Stimulated activated memory B cell treated with anti-CD40 and anti-IgM and Interleukin-4, amounts not matched to agents 10 μg/mL and 1 μg/mL and 100 μg/mL, for 72 hours (primary cell): Measurements from ENCODE around the gene DGKH.

Source experiments
- ATAC-seq: fragments of 150-1000 bp; cut with Tn5 transposase; 2 replicates; pipeline ENCODE4 v1.10.0; 2021
- H3K27ac Mint-ChIP-seq: one replicate; pipeline ENCODE4 v1.8.0; 2022; ENCODE audit warnings: mild to moderate bottlenecking, mixed read lengths
- H3K27me3 Mint-ChIP-seq: one replicate; pipeline ENCODE4 v1.8.0; 2022; ENCODE audit warnings: mixed read lengths
- H3K36me3 Mint-ChIP-seq: one replicate; pipeline ENCODE4 v1.8.0; 2022; ENCODE audit warnings: mixed read lengths
- H3K4me1 Mint-ChIP-seq: one replicate; pipeline ENCODE4 v1.8.0; 2022; ENCODE audit warnings: mixed read lengths
- H3K4me3 Mint-ChIP-seq: one replicate; pipeline ENCODE4 v1.8.0; 2022; ENCODE audit warnings: mild to moderate bottlenecking, moderate library complexity, mixed read lengths
- H3K9me3 Mint-ChIP-seq: one replicate; pipeline ENCODE4 v1.8.0; 2022; ENCODE audit warnings: mixed read lengths

Gene DGKH, protein sequence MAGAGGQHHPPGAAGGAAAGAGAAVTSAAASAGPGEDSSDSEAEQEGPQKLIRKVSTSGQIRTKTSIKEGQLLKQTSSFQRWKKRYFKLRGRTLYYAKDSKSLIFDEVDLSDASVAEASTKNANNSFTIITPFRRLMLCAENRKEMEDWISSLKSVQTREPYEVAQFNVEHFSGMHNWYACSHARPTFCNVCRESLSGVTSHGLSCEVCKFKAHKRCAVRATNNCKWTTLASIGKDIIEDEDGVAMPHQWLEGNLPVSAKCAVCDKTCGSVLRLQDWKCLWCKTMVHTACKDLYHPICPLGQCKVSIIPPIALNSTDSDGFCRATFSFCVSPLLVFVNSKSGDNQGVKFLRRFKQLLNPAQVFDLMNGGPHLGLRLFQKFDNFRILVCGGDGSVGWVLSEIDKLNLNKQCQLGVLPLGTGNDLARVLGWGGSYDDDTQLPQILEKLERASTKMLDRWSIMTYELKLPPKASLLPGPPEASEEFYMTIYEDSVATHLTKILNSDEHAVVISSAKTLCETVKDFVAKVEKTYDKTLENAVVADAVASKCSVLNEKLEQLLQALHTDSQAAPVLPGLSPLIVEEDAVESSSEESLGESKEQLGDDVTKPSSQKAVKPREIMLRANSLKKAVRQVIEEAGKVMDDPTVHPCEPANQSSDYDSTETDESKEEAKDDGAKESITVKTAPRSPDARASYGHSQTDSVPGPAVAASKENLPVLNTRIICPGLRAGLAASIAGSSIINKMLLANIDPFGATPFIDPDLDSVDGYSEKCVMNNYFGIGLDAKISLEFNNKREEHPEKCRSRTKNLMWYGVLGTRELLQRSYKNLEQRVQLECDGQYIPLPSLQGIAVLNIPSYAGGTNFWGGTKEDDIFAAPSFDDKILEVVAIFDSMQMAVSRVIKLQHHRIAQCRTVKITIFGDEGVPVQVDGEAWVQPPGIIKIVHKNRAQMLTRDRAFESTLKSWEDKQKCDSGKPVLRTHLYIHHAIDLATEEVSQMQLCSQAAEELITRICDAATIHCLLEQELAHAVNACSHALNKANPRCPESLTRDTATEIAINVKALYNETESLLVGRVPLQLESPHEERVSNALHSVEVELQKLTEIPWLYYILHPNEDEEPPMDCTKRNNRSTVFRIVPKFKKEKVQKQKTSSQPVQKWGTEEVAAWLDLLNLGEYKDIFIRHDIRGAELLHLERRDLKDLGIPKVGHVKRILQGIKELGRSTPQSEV

DNA sequence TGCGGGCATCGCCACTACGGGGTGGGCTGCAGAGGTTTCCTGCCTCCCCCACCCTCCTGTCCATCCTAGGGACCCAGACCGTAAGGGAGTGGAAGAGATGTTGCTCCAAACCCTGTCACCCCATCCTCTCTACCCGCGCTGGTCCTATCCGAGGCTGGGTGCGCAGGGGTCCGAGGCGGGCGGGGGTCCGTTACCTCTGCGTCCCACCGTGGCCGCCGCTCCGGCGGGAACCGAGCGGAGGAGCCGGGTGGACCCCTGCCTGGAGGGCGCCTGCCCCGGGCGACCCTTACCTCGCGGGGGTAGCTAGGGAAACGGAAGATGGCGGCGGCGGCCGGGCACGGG is at the start of gene DGKH:
Gene DGKH, plus strand, starts transcription at position 307 of the 342 bp plus-strand sequence. CDS start 126 bp downstream, outside the sequence.
- H3K4me3 Mint-ChIP-seq: peak within 1 kb of the TSS; percentile 88
- no peaks in the 10 kb centered on the region for H3K9me3 Mint-ChIP-seq
- ATAC-seq: peak; percentile 62
- H3K27me3 Mint-ChIP-seq: peaks cover 62% of the 10 kb centered on the region
- no peak within 1 kb of the TSS for H3K27ac Mint-ChIP-seq
- H3K36me3 Mint-ChIP-seq: no peaks in the 10 kb centered on the region
- peaks cover 10% of the 10 kb centered on the region for H3K4me1 Mint-ChIP-seq

DNA sequence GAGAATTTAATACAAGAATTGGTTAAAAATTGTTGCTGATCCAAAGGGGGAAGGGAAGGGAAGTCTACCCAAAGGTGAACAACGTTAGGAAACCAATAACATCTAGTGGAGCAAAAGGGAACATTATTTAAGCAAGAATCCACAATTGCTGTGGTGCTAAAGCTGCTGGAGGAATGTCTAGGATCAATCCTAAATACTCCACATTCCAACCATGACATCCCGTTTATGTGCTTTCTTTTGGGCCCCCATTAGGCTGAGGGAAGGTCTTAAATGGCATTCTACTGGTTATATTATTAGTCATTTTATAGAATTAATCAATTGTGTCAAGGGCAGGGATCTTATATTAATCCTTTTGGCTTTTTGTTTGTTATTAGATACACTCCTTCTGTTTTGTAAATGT is 47.6 kb upstream of the DGKH start:
- Mint-ChIP-seq H3K36me3 (no peaks in the 10 kb centered on the region), H3K4me3 (no peak overlapping the region), H3K27me3 (peaks cover 35% of the 10 kb centered on the region), H3K27ac (no peak overlapping the region), H3K9me3 (no peaks in the 10 kb centered on the region), H3K4me1 (no peaks in the 10 kb centered on the region)
- ATAC-seq: no peak

DNA sequence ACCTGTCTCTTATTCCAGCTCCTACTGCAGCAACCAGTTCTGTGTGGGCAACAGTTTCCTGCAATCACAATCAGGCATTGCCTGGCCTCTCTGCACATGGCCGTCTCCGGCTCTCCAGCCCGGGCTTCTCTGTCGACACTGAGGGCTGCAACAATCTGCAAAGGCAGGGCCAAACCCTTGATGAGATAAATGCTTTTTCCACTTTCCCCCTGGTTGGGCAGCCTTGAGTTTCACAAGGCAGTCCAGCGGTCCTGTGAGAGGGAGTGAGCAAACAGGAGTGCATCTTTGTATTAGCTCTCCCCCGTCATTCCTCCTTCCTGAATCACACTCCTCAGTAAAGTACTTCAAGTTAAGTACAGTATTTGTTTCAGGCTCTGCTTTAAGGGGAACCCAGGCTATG is 46.9 kb upstream of the DGKH start:
- no peak overlapping the region for H3K4me3 Mint-ChIP-seq
- H3K27me3 Mint-ChIP-seq: peaks cover 35% of the 10 kb centered on the region
- H3K36me3 Mint-ChIP-seq: no peaks in the 10 kb centered on the region
- H3K4me1 Mint-ChIP-seq: no peaks in the 10 kb centered on the region
- H3K27ac Mint-ChIP-seq: no peak overlapping the region
- ATAC-seq: no peak
- H3K9me3 Mint-ChIP-seq: no peaks in the 10 kb centered on the region

DNA sequence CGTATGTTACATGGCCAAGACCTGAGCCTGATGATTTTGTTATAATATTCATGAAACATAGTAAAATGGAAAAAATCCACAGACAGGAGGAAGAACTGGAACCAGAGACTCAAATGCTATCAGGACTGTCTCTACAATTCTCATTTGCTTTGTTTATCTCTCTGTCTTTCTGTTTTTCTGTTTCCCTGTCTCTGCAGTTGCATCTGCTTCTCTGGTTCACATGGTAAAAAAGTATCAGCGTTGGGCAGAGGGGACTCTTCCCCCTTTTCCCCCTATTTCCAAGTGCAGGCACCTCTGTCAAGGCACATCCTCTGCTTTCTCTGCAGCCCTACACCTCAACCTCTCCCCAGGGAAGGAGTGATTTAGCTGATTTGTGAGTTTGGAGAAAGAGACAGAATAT is 46.4 kb upstream of the DGKH start:
- no peak overlapping the region for H3K27ac Mint-ChIP-seq
- H3K36me3 Mint-ChIP-seq: no peaks in the 10 kb centered on the region
- peaks cover 34% of the 10 kb centered on the region for H3K27me3 Mint-ChIP-seq
- no peaks in the 10 kb centered on the region for H3K4me1 Mint-ChIP-seq
- no peaks in the 10 kb centered on the region for H3K9me3 Mint-ChIP-seq
- no peak for ATAC-seq
- H3K4me3 Mint-ChIP-seq: no peak overlapping the region

DNA sequence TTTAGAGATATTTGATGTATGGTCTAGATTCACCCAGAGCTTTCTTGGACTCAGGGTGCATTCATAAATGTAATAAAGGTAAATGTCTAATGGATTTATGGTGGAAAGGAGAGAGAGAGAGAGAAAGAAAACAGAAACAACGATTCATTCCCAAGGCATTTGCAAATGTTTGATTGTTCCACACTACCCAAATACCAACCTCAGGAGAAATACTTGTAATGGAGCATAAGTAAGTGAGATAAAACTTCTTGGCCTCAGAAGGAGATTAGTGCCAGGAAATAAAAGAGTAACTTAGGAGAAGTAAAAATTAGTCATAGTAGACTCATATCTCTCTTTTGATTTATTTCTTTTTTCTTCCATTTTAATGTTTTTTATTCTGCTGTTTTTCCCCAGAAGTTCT is 40.6 kb upstream of the DGKH start:
- no peak for ATAC-seq
- H3K4me1 Mint-ChIP-seq: no peaks in the 10 kb centered on the region
- H3K27me3 Mint-ChIP-seq: peaks cover 13% of the 10 kb centered on the region

DNA sequence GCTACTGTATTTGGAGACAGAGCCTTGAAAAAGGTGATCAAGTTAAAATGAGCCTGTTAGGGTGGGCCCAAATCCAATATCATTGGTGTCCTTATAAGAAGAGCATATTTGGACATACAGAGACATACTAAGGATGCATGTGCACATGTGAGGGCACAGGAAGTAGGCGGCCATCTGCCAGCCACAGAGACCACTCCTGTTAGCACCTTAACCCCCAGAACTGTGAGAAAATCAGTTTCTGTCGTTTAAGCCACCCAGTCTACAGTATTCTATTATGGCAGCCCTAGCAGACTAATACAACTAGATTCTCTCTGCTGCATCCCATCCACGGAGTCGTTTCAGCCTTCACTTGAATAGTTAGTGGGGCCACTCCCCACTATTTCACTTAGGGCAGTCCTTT is 39.4 kb upstream of the DGKH start:
- Mint-ChIP-seq H3K27ac (no peak overlapping the region), H3K4me3 (no peak overlapping the region), H3K27me3 (peaks cover 13% of the 10 kb centered on the region), H3K4me1 (no peaks in the 10 kb centered on the region), H3K36me3 (no peaks in the 10 kb centered on the region), H3K9me3 (no peaks in the 10 kb centered on the region)
- ATAC-seq: no peak

More for the DNA sequence above, 40.6 kb upstream of the DGKH start:
- Mint-ChIP-seq H3K36me3 (no peaks in the 10 kb centered on the region), H3K9me3 (no peaks in the 10 kb centered on the region), H3K4me3 (no peak overlapping the region), H3K27ac (no peak overlapping the region)

DNA sequence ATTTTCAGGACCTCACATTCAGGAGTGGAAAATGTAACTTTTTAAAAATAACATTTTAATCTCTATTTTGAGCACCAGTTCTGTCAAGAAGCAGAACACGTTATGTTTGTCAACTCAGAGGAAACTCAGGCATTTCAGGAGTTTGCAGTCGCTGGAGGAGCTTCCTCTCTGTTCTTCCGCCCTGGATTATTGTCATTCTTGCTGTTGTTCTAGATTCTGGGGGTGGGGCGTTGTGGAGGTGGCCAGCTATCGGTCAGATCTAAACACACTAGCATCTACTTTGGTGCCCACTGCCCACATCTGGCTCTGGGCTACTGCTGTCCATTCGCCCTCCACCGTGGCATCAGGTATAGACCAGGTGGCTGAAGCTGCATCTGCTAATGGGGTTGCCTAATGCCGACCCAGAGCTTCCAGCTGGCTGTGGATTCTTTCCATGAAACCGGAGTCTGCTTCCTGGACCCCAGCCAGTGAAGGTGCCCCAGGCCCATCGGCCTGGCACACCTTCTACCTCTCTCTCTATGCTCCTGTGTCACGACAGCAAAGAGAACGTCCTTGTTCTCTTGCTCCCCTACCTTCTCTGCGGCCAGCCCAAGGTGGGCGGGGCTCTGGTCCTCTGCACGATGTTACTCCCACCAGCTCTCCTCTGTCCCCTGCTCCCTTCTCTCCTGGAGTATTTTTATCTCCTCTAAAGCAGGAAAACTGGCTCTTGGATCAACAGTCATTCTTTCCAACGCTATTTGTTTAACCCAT is 36.7 kb upstream of the DGKH start:
- Mint-ChIP-seq H3K27me3 (peaks cover 32% of the 10 kb centered on the region), H3K9me3 (no peaks in the 10 kb centered on the region), H3K27ac (no peak overlapping the region), H3K4me1 (no peaks in the 10 kb centered on the region), H3K4me3 (no peak overlapping the region), H3K36me3 (no peaks in the 10 kb centered on the region)
- no peak for ATAC-seq

DNA sequence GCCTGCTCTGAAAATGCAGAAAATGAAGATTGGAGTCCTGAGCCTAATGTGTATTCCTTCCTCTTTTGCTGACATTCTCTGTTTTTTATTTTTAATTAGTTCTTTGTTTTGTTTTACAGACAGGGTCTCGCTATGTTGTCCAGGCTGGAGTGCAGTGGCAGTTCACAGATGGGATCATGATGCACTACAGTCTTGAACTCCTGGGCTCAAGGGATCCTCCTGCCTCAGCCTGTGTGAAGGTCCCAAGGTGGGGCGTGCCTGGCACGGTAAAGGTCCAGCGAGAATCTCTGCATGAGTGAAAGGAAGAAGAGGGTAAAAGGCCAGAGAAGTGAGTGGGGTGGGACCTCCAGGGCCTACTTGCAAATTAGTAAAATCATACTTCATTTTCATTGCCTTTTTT is 34.3 kb upstream of the DGKH start:
- H3K9me3 Mint-ChIP-seq: no peaks in the 10 kb centered on the region
- H3K4me1 Mint-ChIP-seq: no peaks in the 10 kb centered on the region
- ATAC-seq: no peak
- H3K27ac Mint-ChIP-seq: no peak overlapping the region
- peaks cover 46% of the 10 kb centered on the region for H3K27me3 Mint-ChIP-seq
- H3K36me3 Mint-ChIP-seq: no peaks in the 10 kb centered on the region
- H3K4me3 Mint-ChIP-seq: no peak overlapping the region

DNA sequence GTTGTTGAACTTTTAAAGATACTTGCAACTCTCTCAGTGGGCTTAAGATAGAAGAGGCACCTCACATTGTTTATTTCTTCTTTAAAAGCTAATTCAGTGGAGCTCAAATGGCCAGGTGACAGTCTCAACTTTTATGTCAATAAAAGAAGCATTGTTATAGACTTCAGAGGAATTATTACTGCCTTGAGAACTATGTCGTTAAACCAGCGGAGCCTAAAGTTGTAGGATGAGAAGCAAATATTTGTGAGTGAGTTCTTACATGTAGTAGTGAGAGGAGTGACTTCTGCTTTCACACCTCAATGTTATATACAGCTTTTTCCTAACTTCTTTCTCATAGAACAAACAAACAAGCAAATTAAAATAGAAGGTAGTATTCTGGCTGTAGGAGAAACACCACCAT is 31.2 kb upstream of the DGKH start:
- no peak overlapping the region for H3K4me3 Mint-ChIP-seq
- H3K36me3 Mint-ChIP-seq: no peaks in the 10 kb centered on the region
- H3K27me3 Mint-ChIP-seq: peaks cover 35% of the 10 kb centered on the region
- no peaks in the 10 kb centered on the region for H3K4me1 Mint-ChIP-seq
- H3K9me3 Mint-ChIP-seq: no peaks in the 10 kb centered on the region
- no peak for ATAC-seq
- H3K27ac Mint-ChIP-seq: no peak overlapping the region

DNA sequence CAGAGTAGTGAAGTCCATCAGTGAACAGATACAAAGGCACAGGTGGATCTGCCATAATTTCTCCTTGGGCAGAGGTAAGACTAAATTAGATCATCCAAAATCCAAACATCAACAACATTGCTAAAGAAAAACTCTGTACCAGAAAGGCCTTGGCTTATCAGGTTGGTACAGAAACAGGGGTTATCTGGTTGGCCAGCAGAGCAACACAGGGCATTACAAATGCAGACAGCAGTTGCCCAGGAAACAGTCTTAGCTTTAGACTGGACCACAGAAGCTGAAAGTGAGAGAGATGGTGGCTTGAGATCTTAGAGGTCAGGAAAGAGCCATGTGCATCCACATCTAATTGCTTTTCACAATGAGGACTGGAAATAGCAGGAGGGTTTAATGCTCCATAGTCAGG is 26.6 kb upstream of the DGKH start:
- Mint-ChIP-seq H3K4me3 (no peak overlapping the region), H3K27ac (no peak overlapping the region), H3K36me3 (no peaks in the 10 kb centered on the region), H3K4me1 (no peaks in the 10 kb centered on the region), H3K27me3 (peaks cover 13% of the 10 kb centered on the region), H3K9me3 (no peaks in the 10 kb centered on the region)
- no peak for ATAC-seq

DNA sequence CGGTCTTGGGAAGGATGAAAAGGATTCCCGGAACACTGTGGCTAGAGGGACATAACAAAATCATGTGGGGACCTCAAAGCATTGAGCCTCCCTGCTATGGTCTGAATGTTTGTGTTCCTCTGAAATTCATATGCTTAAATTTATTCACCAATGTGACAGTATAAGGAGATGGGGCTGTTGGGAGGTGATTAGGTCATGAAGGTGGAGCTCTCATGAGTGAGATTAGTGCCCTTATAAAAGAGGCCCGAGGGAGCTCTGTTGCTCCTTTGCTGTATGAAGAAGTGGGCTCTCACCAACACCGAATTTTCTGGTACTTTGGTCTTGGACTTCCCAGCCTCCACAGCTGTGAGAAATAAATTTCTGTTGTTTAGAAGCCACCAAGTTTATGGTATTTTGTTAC is 26.1 kb upstream of the DGKH start:
- Mint-ChIP-seq H3K4me1 (no peaks in the 10 kb centered on the region), H3K27ac (no peak overlapping the region), H3K27me3 (peaks cover 8% of the 10 kb centered on the region), H3K4me3 (no peak overlapping the region), H3K36me3 (no peaks in the 10 kb centered on the region), H3K9me3 (no peaks in the 10 kb centered on the region)
- no peak for ATAC-seq

DNA sequence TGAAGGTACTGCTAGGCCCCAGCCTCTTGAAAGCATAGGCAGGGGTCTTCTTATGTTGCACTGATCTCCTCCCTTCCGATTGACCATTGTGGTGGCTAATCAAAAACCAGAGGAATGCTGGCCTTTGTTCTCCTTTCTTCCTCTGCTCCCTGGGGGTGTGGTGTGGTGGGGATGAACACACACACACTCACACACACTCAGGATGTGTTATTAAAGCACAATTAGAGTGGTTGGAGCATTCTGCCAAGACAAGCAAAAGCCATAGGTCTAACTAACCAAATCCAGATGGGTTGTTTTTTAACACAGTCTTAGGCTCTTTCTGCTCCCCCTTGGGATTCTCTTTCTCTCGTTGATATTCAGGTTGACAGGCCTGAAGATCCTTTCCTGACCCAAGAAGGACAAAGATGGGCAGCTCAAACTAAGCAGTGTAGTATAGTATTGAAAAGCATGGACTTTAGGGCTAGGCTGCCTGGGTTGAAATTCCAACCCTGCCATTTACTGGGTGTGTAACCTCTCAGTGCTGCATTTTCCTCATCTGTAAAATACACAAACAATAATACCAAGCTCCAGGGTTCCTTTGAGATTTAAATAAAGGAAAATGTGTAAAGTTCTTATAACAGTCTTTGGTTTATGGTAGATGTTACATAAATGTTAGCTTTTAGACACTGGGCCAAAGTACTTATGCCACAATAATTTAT is 25.5 kb upstream of the DGKH start:
- H3K36me3 Mint-ChIP-seq: no peaks in the 10 kb centered on the region
- H3K9me3 Mint-ChIP-seq: no peaks in the 10 kb centered on the region
- no peak for ATAC-seq
- no peak overlapping the region for H3K4me3 Mint-ChIP-seq
- no peaks in the 10 kb centered on the region for H3K4me1 Mint-ChIP-seq
- H3K27me3 Mint-ChIP-seq: peaks cover 2% of the 10 kb centered on the region
- no peak overlapping the region for H3K27ac Mint-ChIP-seq

DNA sequence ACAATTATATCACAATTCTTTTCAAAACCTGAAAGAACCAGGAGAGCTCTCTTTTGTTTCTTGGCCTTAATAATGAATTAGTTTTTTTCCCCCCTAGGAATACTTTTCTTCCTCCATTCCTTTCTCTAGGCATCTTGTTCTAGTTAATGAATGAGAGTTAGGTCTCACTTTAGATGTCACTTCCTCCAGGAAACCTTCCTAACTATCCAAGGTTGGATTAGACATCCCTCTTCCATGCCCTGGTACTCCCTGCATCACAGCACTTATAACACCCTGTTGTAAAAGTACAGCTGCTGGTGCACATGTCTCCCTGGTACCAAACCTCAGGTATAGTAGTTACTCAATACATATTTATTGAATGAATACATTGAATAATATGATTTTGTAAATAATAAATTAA is 21.2 kb upstream of the DGKH start:
- Mint-ChIP-seq H3K27me3 (peaks cover 16% of the 10 kb centered on the region), H3K4me1 (no peaks in the 10 kb centered on the region), H3K4me3 (no peak overlapping the region), H3K27ac (no peak overlapping the region), H3K9me3 (no peaks in the 10 kb centered on the region), H3K36me3 (no peaks in the 10 kb centered on the region)
- ATAC-seq: no peak

DNA sequence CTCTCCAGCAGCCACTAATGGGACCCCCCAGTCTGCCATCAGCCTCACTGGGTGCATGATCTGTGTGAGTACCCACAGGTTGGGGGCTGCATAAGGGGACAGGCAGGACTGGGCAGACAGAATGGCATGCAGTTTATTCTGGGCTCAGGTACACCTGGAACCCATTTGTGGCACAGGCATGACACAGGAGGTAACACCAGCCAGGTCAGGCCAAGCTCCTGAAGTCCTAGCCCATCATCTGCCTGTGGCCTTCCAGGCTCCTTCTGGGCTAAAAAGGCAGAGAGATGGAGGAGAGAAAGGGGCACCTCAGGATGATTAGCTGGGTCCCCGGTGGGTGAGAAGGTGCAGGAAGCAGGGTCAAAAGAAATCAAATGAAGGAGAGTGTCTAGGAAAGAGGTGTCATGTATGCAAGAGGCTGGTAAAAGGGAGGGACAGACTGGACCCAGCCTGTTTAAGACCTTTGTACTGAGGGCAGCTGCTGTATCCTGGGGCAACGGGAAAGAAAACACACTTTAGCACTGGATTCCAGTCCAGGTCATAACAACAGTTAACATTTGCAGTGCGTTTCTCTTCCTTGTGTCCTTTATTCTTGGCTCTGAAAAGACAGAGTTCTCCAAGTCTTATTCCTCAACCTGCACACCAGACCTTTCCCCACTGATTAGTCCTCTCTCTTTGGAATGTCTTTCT is 20.2 kb upstream of the DGKH start:
- no peak overlapping the region for H3K27ac Mint-ChIP-seq
- no peaks in the 10 kb centered on the region for H3K9me3 Mint-ChIP-seq
- H3K4me1 Mint-ChIP-seq: no peaks in the 10 kb centered on the region
- peak; percentile 31 for ATAC-seq
- peaks cover 16% of the 10 kb centered on the region for H3K27me3 Mint-ChIP-seq
- no peaks in the 10 kb centered on the region for H3K36me3 Mint-ChIP-seq
- H3K4me3 Mint-ChIP-seq: no peak overlapping the region
